Large intestine (tissue), 3 donors: ENCODE results near the gene RSPH6A. TPM values are rescaled to one million over a fixed set of nuclear protein-coding genes. Genes with fewer than 3 reads are reported as not detected.

Source experiments
- DNase-seq, 2 donors: peaks; one replicate each; pipeline versions ENCODE4 v3.0.0 to v3.0.0-alpha.2; 2013
- H3K27ac ChIP-seq: one replicate; pipeline ENCODE4 v1.5.1; 2013; ENCODE audit warnings: low read length
- H3K27me3 ChIP-seq: 2 replicates; pipeline ENCODE4 v1.6.1; 2013; ENCODE audit warnings: low read length; ENCODE audit not compliant: control insufficient read depth, insufficient read depth
- H3K36me3 ChIP-seq: 2 replicates; pipeline ENCODE4 v1.6.1; 2013; ENCODE audit warnings: low read length; ENCODE audit not compliant: control insufficient read depth, insufficient read depth
- H3K4me1 ChIP-seq: one replicate; pipeline ENCODE4 v1.6.1; 2013; ENCODE audit warnings: low read length; ENCODE audit not compliant: control insufficient read depth, insufficient read depth
- H3K4me3 ChIP-seq: one replicate; pipeline ENCODE4 v1.5.1; 2013; ENCODE audit warnings: low read length
- H3K9me3 ChIP-seq: one replicate; pipeline ENCODE4 v1.6.1; 2013; ENCODE audit warnings: mild to moderate bottlenecking, low read depth, low read length, moderate library complexity; ENCODE audit not compliant: control insufficient read depth
- WGBS: methylation state at CpG from one replicate; pipeline ENCODE4 v1.1.5; 2013; ENCODE audit warnings: low lambda C conversion rate; ENCODE audit not compliant: insufficient coverage; 5-methylcytosine and 5-hydroxymethylcytosine counted together
- polyA plus RNA-seq: library from polyadenylated mRNA; unstranded; fragments of 120-200 nt; gene quantifications from one replicate; pipeline ENCODE4 v1.2.1, GENCODE V29; 2013

Gene RSPH6A
- polyA plus RNA-seq, 1 donor, result 0.01 TPM

GRCh38 chr19:45825263-45825605, 10.1 kb upstream of the RSPH6A start:
- H3K36me3 ChIP-seq, result peaks cover 91% of the 10 kb centered on the region

DNA sequence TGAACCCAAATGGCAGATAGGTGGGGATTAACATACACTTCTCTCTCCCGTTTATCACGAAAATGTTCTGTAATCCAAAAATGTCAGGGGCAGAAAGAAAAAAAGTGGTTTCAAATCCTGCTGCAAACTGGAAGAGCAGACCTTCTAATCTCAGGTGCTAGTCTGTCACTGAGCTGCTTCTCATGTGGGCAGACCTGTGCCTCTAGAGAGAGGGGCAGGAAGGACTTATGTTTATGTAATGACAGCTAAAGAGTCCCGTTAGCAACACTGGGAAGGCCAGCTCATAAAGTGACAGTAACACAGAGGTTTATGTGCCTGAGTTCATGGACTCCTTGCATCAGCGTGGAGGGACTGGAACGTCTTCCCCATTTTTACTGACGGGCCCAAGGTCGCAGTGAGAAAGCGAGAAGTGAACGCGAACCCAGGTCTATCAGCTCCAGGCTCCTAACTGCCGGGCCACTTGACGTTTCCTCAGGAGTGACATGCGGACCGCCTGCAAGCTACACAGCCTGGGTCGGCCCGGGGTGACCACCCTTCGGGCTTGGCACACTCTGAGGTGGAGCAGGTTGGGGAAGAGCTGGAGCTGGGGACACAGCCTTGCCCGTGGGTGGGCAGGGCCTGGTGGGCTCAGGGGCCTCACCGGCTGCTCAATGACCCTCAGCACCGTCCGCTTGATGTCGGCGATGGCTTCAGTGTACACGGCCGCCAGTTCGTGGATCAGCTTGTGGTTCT, 9.6 kb upstream of the RSPH6A start:
- no peaks in the 10 kb centered on the region for H3K9me3 ChIP-seq
- H3K36me3 ChIP-seq, result peaks cover 91% of the 10 kb centered on the region
- no peaks in the 10 kb centered on the region for H3K4me1 ChIP-seq
- no peak overlapping the region for H3K4me3 ChIP-seq
- no peaks in the 10 kb centered on the region for H3K27me3 ChIP-seq
- H3K27ac ChIP-seq, result no peak overlapping the region
- no CpG with 5 or more reads among the region's 26 CpGs for WGBS
- DNase-seq, result no peak

More at GRCh38 chr19:45825263-45825605, 10.1 kb upstream of the RSPH6A start:
- no peaks in the 10 kb centered on the region for H3K4me1 ChIP-seq
- DNase-seq, result no peak
- no peaks in the 10 kb centered on the region for H3K27me3 ChIP-seq
- H3K9me3 ChIP-seq, result no peaks in the 10 kb centered on the region
- WGBS, result no CpG with 5 or more reads among the region's 8 CpGs
- no peak overlapping the region for H3K27ac ChIP-seq
- no peak overlapping the region for H3K4me3 ChIP-seq

GRCh38 chr19:45824041-45824471, 8.9 kb upstream of the RSPH6A start:
- H3K9me3 ChIP-seq, result no peaks in the 10 kb centered on the region
- no peaks in the 10 kb centered on the region for H3K4me1 ChIP-seq
- H3K36me3 ChIP-seq, result peaks cover 90% of the 10 kb centered on the region
- no peaks in the 10 kb centered on the region for H3K27me3 ChIP-seq
- no peak overlapping the region for H3K4me3 ChIP-seq
- DNase-seq, result no peak
- no CpG with 5 or more reads among the region's 12 CpGs for WGBS
- no peak overlapping the region for H3K27ac ChIP-seq

DNA sequence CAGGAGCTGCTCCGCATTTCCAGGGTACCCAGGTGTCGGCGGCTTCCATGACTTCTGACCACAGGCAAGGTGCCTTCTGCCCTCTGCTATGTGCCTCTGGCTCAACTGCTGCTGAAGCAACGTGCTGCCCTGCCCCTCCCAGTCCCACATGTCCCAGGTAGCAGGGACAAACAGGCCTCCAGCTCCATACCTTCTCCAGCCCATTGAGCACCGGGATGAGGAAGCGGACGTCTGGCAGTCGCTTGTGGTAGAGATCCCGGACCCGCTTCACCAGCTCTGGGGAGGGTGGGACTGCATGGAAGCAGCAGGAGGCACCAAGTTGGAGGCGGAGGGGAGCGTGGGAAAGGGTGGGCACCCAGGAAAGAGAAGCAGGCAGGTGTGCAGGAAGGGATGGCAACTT, 8.1 kb upstream of the RSPH6A start:
- no peak for DNase-seq
- Histone ChIP-seq H3K36me3 (peaks cover 84% of the 10 kb centered on the region), H3K27me3 (no peaks in the 10 kb centered on the region), H3K9me3 (no peaks in the 10 kb centered on the region), H3K27ac (no peak overlapping the region), H3K4me1 (no peaks in the 10 kb centered on the region), H3K4me3 (no peak overlapping the region)
- WGBS, result no CpG with 5 or more reads among the region's 12 CpGs

- Histone ChIP-seq H3K27me3 (no peaks in the 10 kb centered on the region), H3K4me1 (no peaks in the 10 kb centered on the region), H3K36me3 (peaks cover 84% of the 10 kb centered on the region), H3K9me3 (no peaks in the 10 kb centered on the region), H3K27ac (no peak overlapping the region), H3K4me3 (no peak overlapping the region)
- no CpG with 5 or more reads among the region's 5 CpGs for WGBS
- DNase-seq, result no peak
Measured at GRCh38 chr19:45822716-45823115, 7.6 kb upstream of the RSPH6A start.

DNA sequence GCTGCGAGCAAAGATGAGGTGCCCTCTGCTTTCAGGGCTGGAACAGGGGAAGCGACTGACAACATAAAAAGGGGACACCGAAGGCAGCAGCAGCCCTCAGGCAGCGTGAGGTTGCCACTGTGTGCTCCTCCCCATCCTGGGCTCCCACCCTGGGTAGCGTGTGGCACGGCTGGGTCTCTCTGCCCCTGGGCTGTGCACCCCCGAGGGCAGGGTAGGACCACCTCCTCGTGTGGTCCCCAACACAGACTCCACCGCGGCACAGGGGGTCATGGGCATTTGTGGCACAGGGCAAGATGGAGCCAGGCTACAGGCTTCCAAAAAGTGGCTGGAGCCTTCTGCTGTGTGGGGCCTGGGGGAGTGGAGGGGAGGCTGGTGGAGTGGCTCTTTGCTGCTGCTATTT, 6.5 kb upstream of the RSPH6A start:
- Histone ChIP-seq H3K27ac (no peak overlapping the region), H3K9me3 (no peaks in the 10 kb centered on the region), H3K27me3 (no peaks in the 10 kb centered on the region), H3K4me1 (no peaks in the 10 kb centered on the region), H3K36me3 (peaks cover 75% of the 10 kb centered on the region), H3K4me3 (no peak overlapping the region)
- no peak for DNase-seq
- no CpG with 5 or more reads among the region's 10 CpGs for WGBS

DNA sequence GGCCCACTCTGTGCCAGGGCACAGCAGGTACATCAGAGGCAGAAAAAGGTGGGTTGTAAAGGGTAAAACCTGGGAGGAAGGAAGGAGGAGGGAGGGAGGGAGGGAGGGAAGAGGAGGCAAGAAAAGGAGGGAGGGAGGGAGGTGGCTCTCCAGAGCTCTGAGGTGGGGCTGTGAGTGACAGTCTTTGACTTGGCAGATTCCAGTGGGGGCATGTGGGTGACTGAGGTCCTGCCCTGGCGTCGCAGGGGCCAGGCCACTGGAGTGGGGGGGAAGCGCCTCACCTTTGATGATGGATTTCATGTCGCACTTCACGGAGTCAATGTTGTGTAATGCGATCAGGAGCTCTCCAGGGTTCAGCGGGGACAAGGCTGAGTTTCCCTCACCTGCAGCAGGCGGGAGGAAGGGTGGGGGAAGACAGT, 6.0 kb upstream of the RSPH6A start:
- Histone ChIP-seq H3K4me1 (no peaks in the 10 kb centered on the region), H3K4me3 (no peak overlapping the region), H3K9me3 (no peaks in the 10 kb centered on the region), H3K27me3 (no peaks in the 10 kb centered on the region), H3K27ac (no peak overlapping the region), H3K36me3 (peaks cover 70% of the 10 kb centered on the region)
- no CpG with 5 or more reads among the region's 8 CpGs for WGBS
- DNase-seq, result no peak

GRCh38 chr19:45820413-45821102, 5.5 kb upstream of the RSPH6A start:
- Histone ChIP-seq H3K36me3 (peaks cover 65% of the 10 kb centered on the region), H3K4me3 (no peak overlapping the region)
- WGBS, result no CpG with 5 or more reads among the region's 20 CpGs

GRCh38 chr19:45819769-45820168, 4.7 kb upstream of the RSPH6A start:
- Histone ChIP-seq H3K4me3 (no peak overlapping the region), H3K4me1 (no peaks in the 10 kb centered on the region), H3K27me3 (no peaks in the 10 kb centered on the region), H3K36me3 (peaks cover 57% of the 10 kb centered on the region), H3K27ac (no peak overlapping the region), H3K9me3 (no peaks in the 10 kb centered on the region)
- WGBS, result no CpG with 5 or more reads among the region's 6 CpGs
- no peak for DNase-seq

More at GRCh38 chr19:45820413-45821102, 5.5 kb upstream of the RSPH6A start:
- H3K9me3 ChIP-seq, result no peaks in the 10 kb centered on the region
- no peak overlapping the region for H3K27ac ChIP-seq
- H3K4me1 ChIP-seq, result no peaks in the 10 kb centered on the region
- no peaks in the 10 kb centered on the region for H3K27me3 ChIP-seq
- no peak for DNase-seq

DNA sequence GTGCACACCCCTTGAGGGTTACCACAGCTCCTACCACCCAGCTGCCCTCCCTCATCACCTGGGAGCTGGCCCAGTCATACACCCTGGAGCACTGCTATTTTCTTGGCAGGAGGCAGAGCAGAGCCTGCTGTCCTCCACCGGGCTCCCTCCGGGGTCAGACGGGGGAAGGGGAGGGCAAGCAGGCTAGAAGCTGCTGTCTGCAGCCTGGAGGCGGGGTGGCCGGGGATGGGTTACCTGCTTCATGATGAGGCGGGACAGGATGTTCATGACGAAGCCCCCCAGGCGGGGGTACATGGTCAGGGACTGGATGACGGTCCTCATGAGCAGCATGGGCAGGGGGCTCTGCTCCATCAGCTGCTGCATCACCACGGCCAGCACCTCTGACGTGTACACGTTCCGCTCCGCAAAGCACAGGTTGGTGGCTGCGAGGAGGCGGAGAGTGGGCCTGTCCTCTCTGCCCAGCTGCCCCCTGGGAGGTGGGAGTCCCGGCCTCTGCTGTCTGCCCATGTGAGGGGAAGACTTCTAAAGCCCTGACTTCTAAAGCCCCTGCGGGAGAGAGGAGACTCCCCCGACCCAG, 2.7 kb upstream of the RSPH6A start:
- H3K36me3 ChIP-seq, result peaks cover 43% of the 10 kb centered on the region
- no peaks in the 10 kb centered on the region for H3K27me3 ChIP-seq
- DNase-seq, result no peak
- no peak overlapping the region for H3K4me3 ChIP-seq
- no peak overlapping the region for H3K27ac ChIP-seq
- H3K4me1 ChIP-seq, result no peaks in the 10 kb centered on the region
- H3K9me3 ChIP-seq, result no peaks in the 10 kb centered on the region
- no CpG with 5 or more reads among the region's 19 CpGs for WGBS
